ENCODE results near the gene KSR2. TPM values are rescaled to one million over a fixed set of nuclear protein-coding genes. Genes with fewer than 3 reads are reported as not detected.

KSR2 gene
- total RNA-seq, 1 donor from 2014 or later, result 0.25 TPM

GRCh38 chr12:117821480-117822175, 147.2 kb downstream of the KSR2 start:
- Histone ChIP-seq H3K9me3 (no peaks in the 10 kb centered on the region), H3K36me3 (no peaks in the 10 kb centered on the region), H3K4me1 (no peaks in the 10 kb centered on the region), H3K27ac (no peak overlapping the region), H3K27me3 (no peaks in the 10 kb centered on the region), H3K4me3 (no peak overlapping the region)
- no peak for DNase-seq (ENCODE audit: extremely low spot score in 2 of 2)
- intact Hi-C loops (cut with DNase I), result no loop called here
- TF ChIP-seq POLR2A (IDR thresholded peaks at IDR 0.05), result no peak
- no peak for TF ChIP-seq CTCF (IDR thresholded peaks at IDR 0.05)
- no peak for TF ChIP-seq POLR2AphosphoS5 (IDR thresholded peaks at IDR 0.05; ENCODE audit: insufficient read depth in 1 of 2, low read depth in 1 of 2)

- intact Hi-C loops (cut with DNase I), result no loop called here
- H3K4me1 ChIP-seq, result no peaks in the 10 kb centered on the region
- no peaks in the 10 kb centered on the region for H3K9me3 ChIP-seq
- no peak overlapping the region for H3K4me3 ChIP-seq
- no peak overlapping the region for H3K27ac ChIP-seq
- TF ChIP-seq POLR2AphosphoS5 (IDR thresholded peaks at IDR 0.05; ENCODE audit: insufficient read depth in 1 of 2, low read depth in 1 of 2) (no peak), POLR2A (IDR thresholded peaks at IDR 0.05) (no peak), CTCF (IDR thresholded peaks at IDR 0.05) (no peak)
- no peak for DNase-seq (ENCODE audit: extremely low spot score in 2 of 2)
- no peaks in the 10 kb centered on the region for H3K36me3 ChIP-seq
- no peaks in the 10 kb centered on the region for H3K27me3 ChIP-seq
Measured at GRCh38 chr12:117820216-117820907, 148.4 kb downstream of the KSR2 start.

GRCh38 chr12:117819160-117819559, 149.6 kb downstream of the KSR2 start:
- no peak overlapping the region for H3K27ac ChIP-seq
- DNase-seq (ENCODE audit: extremely low spot score in 2 of 2), result no peak
- H3K36me3 ChIP-seq, result no peaks in the 10 kb centered on the region
- no peaks in the 10 kb centered on the region for H3K27me3 ChIP-seq
- H3K9me3 ChIP-seq, result no peaks in the 10 kb centered on the region
- H3K4me1 ChIP-seq, result no peaks in the 10 kb centered on the region
- no peak for TF ChIP-seq POLR2A (IDR thresholded peaks at IDR 0.05)
- no peak for TF ChIP-seq CTCF (IDR thresholded peaks at IDR 0.05)
- TF ChIP-seq POLR2AphosphoS5 (IDR thresholded peaks at IDR 0.05; ENCODE audit: insufficient read depth in 1 of 2, low read depth in 1 of 2), result no peak
- no peak overlapping the region for H3K4me3 ChIP-seq
- intact Hi-C loops (cut with DNase I), result no loop called here

- TF ChIP-seq POLR2AphosphoS5 (IDR thresholded peaks at IDR 0.05; ENCODE audit: insufficient read depth in 1 of 2, low read depth in 1 of 2), result no peak
- no peak for TF ChIP-seq POLR2A (IDR thresholded peaks at IDR 0.05)
- TF ChIP-seq CTCF (IDR thresholded peaks at IDR 0.05), result no peak
- DNase-seq (ENCODE audit: extremely low spot score in 2 of 2), result no peak
Measured at GRCh38 chr12:117818400-117818799, 150.4 kb downstream of the KSR2 start.

GRCh38 chr12:117809509-117809908, 159.3 kb downstream of the KSR2 start:
- no peak for DNase-seq (ENCODE audit: extremely low spot score in 2 of 2)
- no peaks in the 10 kb centered on the region for H3K9me3 ChIP-seq
- intact Hi-C loops (cut with DNase I), result no loop called here
- TF ChIP-seq POLR2A (IDR thresholded peaks at IDR 0.05) (no peak), CTCF (IDR thresholded peaks at IDR 0.05) (no peak), POLR2AphosphoS5 (IDR thresholded peaks at IDR 0.05; ENCODE audit: insufficient read depth in 1 of 2, low read depth in 1 of 2) (no peak)
- H3K27ac ChIP-seq, result no peak overlapping the region
- no peaks in the 10 kb centered on the region for H3K27me3 ChIP-seq
- H3K4me3 ChIP-seq, result no peak overlapping the region
- H3K36me3 ChIP-seq, result no peaks in the 10 kb centered on the region
- no peaks in the 10 kb centered on the region for H3K4me1 ChIP-seq

More at GRCh38 chr12:117818400-117818799, 150.4 kb downstream of the KSR2 start:
- Histone ChIP-seq H3K4me3 (no peak overlapping the region), H3K36me3 (no peaks in the 10 kb centered on the region), H3K9me3 (no peaks in the 10 kb centered on the region), H3K27ac (no peak overlapping the region), H3K27me3 (no peaks in the 10 kb centered on the region), H3K4me1 (no peaks in the 10 kb centered on the region)
- intact Hi-C loops (cut with DNase I), result no loop called here
